NCI-H526 (cell line): ENCODE measurements around the gene ALK.

Source experiments
- DNase-seq, 2 experiments: peaks; one replicate each; lab custom pipeline; 2025; lab: John Stamatoyannopoulos, UW

ALK gene

DNA sequence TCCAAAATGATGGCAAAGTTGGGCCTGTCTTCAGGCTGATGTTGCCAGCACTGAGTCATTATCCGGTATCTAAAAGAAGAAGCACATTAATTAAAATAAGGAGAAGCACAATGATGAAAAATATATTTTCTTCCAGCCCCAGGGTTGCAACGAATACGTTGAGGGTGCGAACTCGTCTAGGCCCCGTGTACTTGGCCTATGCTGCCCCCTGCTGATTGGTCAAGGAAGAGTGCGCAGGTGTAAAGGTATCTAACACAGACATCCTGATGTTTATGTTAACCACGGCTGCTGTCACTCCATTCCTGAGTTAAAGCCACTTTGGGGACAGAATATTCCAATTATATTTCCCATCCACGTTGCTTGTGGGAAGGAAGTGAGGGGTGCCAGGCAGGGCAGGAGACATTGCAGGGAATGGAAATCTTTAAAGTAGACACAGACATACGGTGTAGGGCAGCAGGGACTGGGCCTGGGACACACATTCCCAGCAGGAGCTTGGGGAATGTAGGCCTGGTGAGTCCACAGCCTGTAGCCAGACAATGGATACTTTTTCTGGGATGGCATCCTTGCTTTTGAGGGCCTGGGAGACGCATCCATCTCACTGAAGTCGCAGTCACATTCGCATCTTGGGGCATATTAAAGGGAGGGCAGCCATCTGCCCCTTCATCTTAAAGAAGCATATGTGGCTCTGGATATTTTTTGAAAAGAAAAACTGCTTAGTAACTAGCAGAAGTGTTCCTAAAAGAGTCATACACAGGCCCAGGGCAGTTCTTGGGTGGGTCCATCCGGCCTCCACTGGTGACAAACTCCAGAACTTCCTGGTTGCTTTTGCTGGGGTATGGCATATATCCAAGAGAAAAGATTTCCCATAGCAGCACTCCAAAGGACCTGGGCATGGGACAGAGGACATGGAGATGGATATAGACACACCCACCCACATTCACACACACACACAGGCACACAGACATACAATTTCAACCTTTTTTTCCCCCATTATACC is 724.3 kb downstream of the ALK start:
- DNase-seq = peak; percentile 46 to 76

DNA sequence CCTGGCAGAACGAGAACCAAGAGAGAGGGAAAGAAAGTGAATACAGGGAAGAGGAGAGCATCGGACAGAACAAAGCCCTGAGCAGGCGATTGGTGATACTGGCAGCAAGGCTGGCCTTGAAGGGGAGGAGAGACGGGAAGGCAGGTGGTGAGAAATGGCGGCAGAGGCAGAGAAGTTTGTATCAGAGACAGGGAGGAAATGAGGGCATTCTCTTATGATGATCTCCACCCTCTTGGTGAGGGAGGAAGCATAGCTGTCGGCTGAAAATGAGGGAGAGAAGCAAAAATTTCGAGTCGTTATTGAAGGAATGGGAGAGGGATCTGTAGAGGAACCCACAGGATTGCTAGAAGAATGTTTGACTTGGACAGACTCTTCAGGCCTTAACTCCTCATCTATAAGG is 725.6 kb downstream of the ALK start:
- no peak for DNase-seq

DNA sequence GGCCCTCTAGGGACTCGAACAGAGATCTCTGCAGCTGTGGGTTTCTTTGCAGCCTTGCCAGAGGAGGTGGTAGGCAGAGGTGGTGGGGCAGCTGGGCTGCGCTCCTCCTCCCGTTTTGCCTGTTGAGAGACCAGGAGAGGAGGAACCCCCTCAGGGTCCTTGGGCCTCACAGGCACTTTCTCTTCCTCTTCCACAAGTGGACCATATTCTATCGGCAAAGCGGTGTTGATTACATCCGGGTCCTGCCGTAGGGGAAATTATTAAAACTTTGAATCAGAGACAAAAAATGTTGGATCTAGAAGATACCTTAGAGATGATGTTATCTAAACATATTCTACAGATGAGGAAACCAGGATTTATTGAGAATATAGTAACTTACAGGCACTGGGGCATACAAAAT is 727.7 kb downstream of the ALK start:
- no peak for DNase-seq

DNA sequence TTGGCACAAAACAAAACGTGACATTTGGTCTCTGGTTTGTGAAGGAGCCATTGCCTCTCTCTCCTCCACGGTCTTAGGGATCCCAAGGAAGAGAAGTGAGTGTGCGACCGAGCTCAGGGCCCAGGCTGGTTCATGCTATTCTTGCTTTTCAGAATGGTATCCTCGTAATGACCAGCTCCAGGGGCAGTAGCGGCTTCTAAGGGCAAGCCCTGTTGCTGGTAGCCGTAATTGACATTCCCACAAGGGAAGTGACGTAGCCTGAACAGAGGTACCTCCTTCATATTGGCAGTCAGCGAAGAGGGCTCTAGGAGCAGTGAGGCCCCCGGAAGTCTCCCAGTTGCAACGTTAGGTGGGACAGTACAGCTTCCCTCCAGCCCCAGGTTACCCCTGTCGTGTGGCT is 728.3 kb downstream of the ALK start:
- no peak for DNase-seq

DNA sequence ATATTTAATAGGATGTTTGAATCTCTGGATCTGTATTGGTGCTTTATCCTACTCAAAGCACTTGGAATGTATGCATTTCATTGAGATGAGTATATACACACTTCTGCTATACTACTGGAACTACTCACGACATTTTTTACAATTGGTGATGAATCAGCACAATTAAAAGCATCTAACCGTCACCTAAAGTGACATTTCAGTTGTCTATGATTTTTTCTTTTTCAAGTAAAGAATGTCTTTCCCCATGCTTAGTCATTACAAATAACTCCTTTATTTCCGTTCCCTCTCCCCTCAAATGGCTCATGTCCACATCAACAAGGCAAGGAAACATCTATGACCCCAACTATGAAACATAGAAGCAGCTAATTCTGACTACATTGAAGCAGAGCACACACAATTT is 728.9 kb downstream of the ALK start:
- no peak for DNase-seq

DNA sequence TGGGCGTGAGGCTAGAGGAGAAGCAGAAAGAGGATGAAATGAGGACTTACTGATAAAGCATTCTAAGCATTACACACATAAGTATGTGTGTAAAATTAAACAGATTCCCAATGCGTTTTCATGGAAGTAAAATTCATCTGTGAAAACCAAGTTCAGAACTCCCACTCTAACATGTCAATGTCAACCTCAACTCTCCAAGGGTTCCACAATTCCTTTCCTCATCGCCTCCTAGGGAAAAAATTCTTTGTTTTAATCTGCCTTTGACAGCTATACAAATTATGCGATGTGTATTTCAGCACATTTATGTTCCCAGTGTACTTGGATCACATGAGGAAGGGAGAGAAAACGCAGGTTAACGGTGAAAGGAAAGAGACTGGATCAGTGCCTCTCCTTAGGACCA is 729.6 kb downstream of the ALK start:
- DNase-seq = no peak

DNA sequence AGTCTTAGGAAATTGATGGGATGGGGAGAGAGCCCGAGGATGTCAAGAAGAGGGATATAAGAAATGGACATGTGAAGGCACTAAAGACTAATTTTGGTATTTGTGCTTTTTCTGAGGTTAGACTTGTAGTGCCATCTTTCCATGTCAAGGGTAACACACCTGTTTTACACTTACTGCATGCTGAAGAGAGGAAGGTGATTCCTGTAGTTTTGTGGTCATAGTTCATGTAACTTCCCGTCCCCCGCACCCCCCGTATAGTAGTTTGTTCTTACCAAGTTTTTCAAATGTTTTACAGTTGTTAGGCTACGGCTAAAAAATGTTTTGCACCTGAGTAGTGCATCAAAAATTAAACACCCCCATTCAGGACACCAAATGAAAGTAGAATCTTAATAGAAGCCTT is 732.3 kb downstream of the ALK start:
- no peak for DNase-seq

DNA sequence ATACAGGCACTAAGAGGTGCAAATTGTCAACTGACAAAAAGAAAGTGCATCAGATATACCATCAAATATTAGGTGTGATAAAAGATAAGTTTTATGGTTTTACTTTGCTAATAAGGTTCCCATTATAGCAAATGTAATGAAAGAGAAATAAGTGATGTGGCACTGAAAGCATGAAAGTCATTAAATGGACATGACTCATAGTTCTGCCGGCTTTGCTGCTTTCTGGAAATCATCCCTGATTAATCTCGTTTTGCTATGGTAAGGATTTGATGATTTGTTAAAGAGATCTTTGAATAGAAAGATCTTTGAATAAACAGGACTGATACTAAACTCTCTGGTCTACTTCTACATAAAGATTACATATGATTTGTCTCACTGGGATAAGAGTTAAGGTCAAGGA is 733.5 kb downstream of the ALK start:
- no peak for DNase-seq

DNA sequence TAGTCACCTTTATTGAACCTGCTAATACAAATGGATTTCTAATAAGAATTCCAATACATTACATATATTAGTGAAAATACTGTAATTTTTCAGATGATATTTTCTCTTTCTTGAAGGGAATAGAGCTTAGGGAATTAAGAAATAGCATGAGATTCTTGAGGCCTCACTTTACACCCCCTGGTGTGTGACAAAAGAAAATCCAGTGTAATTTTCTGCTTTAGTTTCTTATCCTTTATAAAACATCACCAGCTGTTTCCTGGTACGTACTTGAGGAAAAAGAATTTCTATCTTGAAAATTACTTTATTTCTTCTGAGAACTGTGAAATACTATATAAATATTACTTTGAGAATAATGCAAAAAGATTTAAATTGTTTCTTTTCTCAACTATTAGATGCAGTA is 734.6 kb downstream of the ALK start:
- DNase-seq = no peak

DNA sequence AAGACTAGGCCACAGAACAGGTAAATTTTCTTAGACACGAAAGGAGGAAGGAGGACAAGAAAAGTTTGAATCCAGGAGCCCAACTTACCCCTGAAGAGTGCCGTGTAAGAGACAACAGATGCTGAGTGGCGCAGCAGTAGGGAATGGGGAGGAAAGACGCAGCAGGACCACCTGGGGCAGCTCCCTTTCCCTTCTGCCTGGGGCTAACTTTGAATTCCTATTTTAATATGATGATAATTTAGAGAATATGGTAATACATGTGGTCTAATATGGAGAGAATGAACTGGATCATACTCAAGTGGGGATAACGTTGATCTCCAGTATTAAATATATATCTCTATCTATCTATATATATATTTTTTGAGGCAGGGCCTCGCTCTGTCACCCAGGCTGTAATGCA is 736.9 kb downstream of the ALK start:
- no peak for DNase-seq

DNA sequence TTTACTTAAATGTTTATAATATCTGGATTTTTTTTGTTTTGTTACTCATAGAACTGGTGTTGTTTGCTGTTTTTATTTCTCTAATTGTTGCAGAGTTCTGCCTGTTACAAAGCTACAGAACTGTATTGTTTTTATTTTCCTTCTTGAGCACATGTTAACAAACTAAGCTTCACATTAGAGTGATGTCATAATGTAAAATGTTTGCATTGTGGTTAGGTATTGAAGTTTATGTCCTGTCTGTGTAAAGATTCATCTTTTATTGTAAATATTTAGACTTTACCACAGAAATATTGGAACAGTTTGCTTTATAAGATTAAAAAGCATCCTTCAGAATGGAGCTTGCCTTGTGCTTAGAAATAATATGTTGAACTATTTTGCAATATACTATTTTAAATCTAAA is 738.5 kb downstream of the ALK start:
- DNase-seq = no peak

DNA sequence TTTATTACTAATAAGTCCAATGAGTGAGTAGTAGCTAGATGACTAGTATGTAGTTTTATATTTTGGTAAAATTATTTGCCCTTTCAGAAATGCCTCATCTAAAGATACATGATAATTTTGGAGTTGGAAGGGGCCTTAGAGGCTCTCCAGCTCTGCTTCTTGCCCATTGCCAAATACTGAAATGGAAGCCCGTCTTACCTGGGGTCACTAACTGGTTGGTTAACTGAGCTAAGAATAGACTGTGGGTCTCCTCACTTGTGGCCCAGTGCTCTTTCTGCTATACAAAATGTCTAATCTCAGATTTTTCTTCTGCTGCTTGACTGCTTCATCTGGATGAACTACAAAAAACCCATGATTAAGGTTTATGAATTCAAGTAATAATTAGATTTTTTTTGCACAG is 739.1 kb downstream of the ALK start:
- no peak for DNase-seq

DNA sequence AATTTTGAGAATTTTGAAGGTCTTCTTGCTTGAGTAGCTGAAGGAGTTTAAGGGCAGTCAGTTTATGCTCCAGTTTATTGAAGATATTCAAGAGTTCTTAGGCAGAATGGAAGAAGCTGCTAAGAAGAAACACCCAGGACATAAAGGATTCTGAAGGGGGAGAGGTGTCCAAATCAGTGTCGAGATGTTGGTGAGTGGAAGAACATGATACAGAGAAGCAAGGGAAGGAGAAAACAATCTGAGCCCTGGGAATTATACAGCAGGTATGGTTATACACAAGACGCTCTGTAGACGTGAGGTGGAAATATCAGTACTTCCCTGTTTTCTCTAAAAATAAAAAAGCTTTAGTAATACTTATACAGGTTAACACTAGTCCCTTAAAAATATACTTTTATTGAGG is 746.0 kb downstream of the ALK start:
- no peak for DNase-seq

DNA sequence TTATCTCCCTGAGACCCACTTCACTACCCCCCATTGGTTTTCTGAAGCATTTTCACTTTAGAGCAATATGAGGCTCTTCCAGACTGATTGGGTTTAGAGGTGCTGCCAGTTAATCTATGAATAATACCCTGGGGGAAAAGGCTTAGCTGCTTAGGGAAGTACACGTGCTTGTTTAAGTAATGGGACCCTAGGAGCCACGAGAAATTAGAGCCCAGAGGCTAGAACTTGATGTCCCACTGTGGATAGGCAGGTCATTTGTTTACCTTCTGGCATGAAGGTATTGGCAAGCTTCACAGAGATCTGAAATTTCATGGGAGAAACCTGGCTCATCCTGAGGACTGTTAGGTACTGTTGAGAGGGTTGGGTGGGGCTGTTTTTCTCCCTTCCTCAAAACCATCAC is 746.4 kb downstream of the ALK start:
- no peak for DNase-seq

DNA sequence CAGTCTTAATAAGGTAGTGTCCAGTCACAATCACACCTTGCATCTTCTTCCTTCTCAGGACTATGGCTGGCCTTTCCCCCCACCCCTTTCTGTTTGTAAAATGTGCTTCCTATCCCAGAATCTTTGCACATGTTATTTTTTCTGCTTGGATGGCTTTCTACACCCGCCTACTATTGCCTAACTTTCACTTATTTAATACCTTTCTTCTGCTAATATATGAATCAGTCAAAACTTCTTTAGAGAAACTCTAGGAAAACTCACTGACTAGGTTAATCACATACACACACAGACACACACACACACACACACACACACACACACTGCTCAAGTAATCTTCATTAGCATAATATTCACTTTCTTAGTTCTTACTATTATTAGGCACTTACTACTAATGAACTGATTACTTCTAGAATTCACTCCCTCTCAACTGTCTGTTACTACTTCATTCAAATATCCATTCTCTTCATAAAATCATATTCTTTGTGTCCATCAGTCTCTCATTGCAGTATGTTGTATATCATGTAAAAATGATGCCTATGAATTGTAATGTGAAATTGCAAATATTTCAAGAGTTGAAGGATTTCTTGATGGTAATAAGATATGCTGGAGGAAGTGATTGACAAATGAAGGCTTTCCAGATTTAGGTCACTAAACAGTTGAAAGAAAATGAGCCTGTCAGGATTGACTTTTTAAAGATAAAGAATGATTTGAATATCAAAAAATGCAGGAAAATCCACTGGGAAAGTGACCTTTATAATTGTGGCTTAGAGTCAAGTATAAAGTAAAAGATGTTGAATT is 754.9 kb downstream of the ALK start:
- no peak for DNase-seq

DNA sequence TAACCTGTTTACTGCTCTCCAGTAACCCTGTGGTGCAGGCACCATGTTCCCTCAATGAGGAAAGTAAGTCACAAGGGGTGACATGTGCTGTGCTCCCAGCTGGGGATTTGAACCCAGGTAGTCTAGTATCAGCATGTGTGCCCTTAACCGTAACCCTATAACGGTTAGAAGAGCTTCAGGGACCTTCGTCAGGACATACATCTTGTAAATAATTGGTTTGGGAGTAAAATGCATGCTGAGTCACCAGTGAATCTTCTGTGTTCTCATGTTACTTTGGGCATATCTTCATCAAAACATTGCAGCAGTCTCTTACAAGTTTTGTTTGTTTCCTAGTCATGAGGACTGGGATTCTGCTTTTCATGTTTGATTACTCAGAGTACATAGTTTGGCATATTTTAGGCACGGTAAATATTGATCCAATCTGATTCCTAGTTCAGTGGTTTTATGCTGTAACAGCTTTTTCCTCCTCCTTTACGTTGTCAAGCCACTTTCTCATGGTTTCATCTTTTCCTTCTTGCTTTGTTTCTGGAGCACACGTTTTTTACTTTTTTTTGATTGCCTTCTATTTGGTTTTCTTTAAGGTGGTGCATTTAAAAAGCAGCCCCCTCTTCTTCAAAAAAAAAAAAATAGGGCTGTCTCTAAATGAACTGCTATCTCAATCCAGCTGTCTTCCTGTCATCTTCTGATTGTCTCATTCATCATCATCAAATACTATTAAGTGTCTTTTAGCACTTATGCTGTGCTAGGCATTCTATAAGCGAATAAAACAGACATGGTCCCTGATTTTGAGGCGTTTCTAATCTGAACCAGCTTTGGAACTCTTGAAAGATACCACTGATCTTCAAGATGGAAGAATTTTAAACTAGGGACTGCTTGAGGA is 755.8 kb downstream of the ALK start:
- no peak for DNase-seq

DNA sequence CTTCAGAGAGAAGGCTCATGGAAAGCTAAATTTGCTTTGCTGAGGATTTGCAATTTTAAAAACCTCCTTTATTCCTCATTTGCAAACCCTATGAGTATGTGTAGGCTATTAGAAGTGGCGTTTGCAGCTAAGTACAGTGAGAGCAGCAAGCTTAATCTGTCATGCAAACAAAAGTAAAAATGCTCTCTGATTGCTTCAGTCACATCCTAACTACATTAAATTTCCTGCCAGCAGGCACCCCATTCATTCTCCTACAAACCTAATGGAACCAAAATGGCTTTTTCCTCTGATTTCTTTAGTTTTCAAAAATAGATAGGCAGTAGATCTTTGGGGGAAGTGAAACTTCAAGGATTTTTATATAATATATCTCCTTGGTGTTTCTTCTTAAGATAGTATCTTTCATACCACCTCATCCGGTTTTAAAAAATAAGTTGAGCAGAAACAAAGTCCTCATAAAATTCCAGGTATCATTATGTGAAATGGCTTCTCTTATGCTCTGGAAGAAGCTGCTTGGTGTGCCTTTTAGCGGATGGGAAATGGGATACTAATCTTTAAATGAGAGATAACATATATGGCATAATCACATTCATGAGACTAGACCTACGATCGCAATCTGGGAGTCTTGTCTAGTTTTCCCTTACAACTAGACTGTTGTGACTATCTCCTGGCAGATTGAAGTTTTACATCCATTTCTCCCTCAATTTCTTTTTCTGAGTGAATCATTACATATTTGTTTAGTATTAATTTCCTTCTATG is 757.1 kb downstream of the ALK start:
- no peak for DNase-seq

DNA sequence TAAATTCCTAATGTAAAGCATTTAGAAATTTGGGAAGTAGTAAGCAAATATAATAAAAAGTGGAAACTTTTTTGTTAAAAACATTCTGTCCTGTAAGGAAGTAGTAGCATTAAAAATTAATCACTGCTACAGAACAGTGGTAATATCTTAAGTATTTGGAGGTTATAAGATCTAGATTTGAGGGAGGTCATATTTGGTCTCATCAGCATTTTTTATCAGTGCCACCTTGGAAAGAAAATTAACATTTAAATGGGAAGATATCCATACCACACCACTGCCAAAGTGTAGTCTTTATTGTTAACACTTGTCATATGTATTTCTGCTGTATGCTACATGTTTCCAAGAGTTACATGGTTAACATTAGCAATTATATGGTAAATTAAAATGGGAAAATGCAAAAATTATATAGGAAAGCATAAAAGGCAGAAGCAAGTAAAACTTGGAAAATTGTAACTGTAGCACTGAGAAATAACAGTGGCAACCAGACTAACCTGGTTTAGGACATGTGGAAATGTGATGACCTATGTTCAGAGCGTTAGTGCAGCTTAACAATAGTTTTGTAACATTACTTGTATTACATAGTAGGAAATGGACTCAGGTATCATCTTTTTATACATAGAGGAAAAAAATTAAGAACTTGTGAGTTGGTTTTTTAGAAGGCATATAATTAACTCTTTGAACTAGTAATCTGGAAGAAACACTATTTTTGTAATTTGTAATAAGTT is 759.0 kb downstream of the ALK start:
- no peak for DNase-seq

DNA sequence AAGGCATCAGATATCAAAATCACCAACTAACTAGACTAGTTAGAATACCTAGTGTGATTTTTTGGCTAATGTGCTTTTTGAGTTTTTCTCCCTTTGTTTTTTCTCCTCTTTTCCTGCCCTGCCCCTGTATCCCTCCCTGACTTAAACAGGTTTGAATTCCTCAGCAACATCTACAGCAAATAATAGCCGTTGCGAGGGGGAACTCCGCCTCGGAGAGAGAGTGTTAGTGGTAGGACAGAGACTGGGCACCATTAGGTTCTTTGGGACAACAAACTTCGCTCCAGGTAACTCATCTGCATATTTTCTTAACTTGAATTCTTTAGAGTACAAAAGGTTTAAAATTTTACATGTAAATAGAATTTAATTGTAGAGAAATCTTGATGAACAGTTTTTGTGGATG is 761.2 kb downstream of the ALK start:
- DNase-seq = no peak

DNA sequence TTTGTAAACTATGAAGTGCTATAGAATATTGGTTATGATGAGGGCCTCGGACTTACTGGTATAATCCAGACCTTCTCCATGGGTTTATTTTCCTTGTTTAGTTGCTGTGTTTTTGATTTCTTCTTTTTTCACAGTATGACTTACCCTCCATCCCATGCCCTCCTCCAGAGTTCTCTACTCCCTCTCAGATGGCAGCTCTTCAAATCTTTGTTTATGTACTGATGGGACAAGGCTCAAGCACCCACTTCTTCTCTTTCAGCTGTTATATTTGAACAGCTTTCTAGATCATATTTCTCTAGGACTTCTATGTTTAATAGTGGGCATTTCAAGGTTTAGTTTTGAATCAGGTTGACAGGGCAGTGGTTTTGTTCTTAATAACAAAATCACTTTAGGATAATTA is 762.3 kb downstream of the ALK start:
- no peak for DNase-seq

DNA sequence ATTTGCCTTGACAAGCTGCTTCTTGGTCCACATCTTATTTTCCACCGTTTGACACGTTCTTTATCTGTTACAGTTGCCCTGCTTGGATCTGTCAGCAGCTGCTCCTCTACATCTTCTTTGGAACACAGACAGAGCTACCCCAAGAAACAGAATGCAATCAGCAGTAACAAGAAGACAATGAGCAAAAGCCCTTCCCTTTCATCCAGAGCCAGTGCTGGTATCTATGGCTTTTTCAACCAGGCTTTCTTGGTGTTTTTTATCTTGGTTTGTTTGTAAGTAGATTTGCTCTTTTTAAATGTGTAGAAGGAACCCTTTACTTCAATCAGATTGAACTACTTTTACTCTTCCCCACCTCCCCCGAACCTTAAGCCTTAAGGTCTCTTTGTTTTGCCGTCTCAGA is 764.3 kb downstream of the ALK start:
- no peak for DNase-seq
